ENCODE results near the gene PNPLA7.

DNA sequence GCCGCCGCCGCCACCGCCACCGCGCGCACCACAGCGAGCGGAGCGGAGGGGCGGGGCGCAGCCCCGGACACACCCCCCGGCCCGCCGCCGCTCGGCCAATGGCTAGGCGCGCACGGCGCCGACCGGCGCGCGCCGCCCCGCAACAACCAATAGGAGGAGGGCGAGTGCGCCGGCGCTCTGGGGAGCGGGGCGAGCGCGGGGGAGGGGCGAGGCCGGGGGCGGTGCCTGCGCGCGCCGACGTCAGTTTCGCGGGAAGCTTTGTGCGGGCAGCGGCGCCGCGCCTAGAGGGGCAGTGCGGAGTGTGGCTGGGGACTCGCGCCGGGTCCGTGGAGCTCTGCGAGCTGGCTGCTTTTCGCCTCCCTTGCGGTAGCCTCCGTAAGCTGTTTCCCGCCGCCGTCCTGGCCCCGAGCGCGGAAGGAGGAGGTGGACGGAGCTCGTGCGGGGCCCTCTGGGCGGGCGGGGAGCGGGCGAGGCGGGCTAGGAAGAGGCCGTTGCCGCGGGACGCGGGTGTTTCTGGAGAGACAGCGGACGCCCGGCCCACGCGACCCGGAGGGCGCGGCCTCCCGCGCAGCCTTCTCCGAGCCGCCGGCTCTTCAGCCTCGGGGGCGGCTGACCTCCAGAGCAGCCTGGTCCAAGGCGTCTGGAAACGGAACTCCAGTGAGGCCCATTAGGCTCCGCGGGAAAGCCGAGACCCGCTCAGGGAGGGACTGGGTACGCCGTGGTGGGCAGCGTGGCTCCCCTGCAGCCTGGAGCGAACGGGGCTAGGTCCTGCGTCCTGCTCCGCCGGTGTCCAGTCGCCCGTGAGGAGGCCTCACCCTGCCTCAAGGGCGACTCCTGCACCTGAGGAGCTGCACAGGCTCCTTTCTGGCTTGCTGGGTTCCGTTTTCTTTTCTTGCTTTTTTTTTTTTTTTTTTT, 40.5 kb upstream of the PNPLA7 start, which contains the start of gene ZMYND19:
- peak in 1 of 3 experiments; percentile 8 for TF ChIP-seq CTCF (IDR thresholded peaks at IDR 0.05)
- TF ChIP-seq POLR2A (IDR thresholded peaks at IDR 0.05): no peak
